Effector CD4-positive, alpha-beta T cell (primary cell): ENCODE data around the gene NFU1.
"Not testable (repeated sequence)": the region's sequence is repeated elsewhere in the genome, so short reads cannot be mapped to it uniquely, and the experiment has no call there.

ENCODE experiments used
- DNase-seq: peaks from one replicate; pipeline ENCODE4 v3.0.0-alpha.2; 2020

The NFU1 gene

DNA sequence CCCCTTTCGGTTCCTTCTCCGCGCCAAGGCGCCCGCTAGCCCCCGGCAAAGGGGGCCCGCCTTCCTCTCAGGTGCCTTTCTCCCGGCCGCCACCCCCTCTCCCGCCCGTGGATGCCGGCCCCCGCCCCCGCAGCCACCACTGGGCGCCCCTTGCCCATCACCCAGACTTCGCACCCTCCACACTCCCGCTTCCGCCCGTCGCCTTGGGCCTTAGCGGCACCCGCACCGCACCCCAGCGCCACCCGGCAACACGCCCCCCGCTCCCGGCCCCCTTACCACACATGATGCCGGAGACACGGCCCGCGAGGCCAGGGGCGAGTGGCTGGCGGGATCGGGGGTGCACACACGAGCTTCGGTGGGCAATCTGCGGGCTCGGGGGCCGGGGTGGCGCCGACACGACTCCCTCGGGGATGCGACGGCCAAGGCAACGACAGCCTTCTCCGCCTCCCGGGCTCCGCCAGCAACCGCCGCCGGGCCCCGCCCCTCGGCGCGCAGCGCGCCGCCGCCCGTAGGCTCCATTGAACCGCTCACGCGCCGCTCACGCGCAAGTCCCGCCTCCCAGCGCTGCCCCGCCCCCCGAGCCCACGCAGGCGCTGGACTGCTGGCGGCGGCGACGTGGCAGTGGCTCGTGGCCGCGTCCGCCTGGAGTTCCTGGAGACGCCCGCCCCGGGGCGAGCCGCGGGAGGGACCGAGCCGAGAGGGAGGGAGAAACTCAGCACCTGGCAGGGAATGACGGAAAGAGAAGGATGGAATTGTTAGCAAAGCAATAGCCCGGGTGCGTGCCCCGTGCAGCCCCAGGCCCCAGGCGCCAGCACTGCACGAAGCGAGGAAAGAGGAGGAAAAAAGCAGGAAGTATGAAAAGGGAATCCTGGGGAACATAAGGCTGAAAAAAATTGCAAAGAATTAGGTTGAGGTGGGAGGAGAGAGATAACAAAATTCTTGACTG lies 50.2 kb downstream of the NFU1 start, which contains the start of gene GFPT1:
GFPT1 (minus strand) TSS at position 439 of the 946 bp plus-strand sequence; CDS start at position 283, 156 bp downstream.
- DNase-seq, result peak; percentile 87

DNA sequence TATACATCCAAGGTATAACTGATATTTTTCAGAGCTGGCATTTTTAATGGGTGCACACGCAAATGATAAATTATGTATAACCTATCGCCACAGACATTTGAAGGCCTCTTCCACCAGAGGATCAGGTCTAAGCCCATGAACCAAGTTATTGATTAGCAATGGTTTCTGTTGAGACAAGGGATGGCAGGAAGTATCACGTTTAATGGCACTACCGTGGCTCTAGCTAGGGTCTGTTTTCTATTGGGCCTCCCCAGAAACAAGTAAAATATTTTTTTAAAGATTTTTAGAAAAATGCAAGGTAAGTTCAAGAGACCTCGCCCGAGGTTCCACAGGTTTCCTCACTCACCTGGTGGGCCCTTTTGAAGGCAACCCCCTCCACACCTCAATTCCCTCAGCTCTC lies 50.9 kb downstream of the NFU1 start:
- DNase-seq, result no peak

DNA sequence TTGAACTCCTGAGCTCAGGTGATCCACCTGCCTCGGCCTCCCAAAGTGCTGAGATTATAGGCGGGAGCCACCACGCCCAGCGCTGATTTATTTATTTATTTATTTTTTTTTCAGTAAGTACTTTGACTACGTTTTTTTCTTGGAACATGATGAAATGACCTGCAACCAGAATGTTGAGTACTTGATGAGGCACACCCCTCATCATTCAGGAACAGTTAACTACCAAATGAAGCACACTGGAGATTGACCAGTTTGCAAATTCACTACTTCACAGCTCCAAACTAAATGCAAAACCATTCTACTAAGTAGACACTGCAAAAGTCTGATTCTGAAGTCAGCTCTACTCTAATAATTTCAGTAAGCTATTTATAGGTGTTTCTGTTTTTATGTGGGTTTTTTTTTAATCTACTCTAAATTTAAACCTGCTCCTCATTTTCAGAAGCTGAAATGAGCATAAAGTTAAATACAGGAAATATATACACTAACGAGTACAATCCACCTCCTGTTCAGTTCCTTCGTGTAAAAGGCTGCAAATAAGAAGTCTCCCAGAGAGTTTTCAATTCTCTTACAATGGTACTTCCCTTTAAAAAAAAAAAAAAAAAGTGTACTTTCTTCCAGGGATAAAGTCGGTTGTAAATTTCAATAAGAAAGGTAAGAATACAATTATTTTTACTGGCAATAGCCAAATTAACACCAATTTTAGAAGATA lies 51.6 kb downstream of the NFU1 start:
- DNase-seq, result no peak

DNA sequence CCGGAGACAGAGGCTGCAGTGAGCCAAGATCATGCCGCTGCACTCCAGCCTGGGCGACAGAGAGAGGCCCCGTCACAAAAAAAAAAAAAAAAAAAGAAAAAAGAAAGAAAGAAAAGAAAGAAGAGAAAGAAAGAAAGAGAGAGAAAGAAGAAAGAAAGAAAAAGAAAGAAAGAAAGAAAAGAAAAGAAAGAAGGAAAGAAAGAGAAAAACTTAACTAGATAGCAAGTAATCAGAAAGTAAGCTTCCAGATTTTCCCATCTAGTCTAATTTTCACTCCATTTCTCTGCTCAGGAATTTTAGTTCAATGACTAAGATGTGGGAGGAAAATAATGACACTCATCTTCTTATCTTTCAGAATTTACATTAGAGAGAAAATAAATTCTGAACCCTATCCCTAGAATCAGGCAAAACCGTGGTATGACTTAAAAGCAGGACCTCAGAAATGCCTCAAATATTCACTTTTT lies 52.6 kb downstream of the NFU1 start:
- DNase-seq, result no peak

DNA sequence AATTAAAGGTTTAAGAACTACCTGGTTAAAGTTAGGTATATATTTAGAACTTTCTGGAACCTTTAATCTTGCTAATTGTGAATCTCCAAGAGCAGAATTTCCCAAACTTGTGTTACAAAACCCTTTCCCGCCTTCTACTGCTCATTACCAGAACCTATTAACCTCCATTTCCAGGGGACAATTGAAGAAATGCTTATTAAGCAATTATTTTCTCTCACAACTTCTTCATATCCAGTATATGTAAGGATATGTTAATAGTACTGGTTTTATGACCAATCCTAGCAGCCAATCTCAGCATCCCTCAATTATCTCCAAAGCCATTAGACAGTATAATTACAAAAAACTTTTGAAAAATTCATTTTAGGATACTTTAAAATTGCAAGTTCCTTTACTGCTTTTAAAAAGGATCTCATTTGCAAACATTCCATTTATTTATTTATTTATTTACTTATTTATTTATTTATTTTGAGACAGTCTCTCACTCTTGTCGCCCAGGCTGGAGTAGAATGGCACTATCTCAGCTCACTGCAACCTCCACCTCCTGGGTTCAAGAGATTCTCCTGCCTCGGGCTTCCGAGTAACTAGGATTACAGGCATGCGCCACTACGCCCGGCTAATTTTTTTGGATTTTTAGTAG lies 53.9 kb downstream of the NFU1 start:
- DNase-seq, result no peak

DNA sequence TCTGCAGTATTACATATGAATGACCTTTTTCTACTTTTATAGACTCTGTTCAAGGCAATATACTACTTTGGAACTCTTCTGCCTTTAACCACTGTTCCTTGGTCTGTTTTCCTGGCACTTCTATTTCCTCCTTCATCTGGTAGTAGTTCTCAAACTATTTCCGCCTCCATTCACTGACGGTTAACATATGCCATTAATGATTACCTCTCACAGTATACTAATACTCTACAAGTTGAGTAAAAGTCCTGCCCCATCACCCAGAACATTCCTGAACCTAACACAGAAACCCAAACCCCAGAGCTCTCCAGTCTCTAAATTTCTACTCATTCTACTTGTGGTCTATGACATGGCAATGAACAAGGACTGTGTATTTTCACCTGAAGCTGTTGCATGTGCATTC lies 54.7 kb downstream of the NFU1 start:
- DNase-seq, result no peak

DNA sequence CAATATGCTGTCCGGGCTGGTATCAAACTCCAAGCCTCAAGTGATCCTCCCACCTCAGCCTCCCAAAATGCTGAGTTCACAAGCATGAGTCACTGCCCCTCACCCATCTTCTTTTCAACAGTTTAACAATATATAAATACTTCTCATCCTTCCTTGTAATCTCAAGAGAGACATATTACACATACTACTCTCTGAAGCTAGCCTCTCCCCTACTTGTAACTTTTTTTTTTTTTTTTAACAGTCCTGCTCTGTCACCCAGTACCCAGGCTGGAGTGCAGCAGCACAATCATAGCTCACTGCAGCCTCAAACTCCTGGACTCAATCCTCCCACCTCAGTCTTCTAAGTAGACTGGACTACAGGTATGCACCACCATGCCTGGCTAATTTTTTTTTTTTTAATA lies 55.9 kb downstream of the NFU1 start:
- no peak for DNase-seq

DNA sequence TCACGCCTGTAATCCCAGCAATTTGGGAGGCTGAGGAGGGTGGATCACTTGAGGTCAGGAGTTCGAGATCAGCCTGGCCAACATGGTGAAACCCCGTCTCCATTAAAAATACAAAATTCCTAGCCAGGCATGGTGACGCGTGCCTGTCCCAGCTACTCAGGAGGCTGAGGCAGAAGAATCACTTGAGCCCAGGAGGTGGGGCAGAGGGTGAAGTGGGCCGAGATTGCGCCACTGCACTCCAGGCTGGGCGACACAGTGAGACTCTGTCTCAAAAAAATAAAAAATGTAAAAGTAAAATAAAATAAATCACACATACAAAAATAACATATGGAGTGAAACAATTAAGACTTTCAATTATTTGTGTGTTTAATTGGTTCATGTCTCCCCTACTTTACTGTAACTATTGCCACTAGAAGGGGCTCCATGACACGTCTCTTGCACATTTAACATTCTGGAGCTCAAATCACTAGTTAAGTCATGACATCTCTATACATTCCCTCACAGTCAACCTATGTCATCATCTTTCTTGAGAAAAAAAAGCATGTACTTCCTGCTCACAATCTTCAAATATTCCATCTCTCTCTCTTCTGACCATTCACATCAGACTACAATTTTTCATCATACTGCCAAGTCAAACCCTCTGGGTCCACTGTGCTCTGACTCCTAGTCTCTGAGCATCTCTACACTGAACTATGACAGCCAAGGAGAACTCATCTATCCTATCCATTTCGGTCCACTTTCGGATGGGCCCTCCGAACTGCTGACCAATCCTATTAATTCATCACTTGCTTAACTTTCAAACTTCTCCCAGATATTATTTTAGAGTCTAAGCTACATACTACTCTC lies 56.9 kb downstream of the NFU1 start:
- no peak for DNase-seq

DNA sequence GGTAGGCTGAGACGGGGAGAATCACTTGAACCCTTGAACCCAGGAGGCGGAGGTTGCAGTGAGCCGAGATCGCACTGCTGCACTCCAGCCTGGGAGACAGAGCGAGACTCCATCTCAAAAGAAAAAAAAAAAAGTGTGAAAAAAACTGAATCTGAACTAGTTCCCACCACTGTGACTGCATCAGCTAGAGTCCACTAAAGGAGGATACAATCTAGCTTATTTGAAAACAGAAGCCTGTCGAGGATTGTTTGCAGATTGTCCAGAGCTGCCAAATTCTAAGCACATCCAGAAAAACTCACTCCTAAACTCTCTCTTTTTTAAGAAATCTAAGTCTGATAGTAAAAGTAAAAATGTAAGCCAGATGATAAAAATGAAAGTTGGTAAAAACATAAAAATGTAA lies 60.8 kb downstream of the NFU1 start:
- no peak for DNase-seq

DNA sequence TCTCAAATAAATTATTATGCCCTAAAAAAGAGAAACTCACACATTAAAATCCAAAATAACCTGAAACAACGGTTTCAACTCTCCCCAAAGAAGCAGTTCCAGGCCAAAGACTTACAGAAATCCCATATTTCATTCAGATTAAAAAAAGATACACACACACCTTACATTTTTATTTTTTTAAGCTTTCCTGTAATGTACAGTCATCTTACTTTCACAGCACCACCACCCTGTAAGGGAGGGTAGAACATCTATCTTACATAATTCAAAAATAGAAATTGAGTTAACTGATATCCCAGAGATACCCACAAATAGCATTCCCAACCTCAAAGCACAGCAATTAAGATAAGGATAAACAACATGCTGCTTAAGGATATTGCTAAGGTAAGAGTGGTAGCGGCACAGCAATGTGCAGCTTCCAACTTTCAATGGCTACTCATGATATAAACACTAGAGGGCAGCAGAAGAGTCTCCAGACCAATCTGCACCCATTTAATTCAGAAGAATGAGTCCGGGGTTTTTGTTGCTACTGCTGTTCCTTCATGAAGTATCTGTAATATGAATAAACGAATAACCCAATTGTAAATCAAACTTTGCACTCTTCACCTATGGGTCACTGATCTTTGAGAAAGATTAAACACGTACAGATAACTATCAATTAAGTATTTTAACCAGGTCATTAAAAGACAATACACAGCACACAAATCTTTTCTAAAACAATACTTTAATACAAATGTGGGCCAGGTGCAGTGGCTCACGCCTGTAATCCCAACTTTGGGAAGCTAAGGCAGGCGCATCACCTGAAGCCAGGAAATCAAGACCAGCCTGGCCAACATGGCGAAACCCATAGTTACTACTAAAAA lies 61.5 kb downstream of the NFU1 start:
- no peak for DNase-seq

DNA sequence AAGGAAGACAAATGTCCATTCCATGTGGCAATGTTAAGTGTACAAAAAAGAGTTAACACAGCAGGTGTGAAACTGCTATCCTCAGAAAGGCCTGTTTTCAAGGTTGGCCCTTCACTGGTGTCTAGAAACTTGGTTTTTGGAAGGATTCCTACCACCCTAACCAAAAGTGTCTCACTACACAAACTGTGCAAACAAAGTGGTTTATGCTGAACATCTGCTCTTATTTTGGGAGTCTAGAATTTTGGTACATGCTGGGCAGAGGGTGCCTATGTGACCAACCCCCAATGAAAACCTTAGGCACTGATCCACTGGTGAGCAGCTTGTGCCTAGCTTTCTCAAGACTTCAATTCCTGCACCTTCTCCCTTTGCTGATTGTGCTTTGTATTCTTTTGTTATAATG lies 64.5 kb downstream of the NFU1 start:
- no peak for DNase-seq

DNA sequence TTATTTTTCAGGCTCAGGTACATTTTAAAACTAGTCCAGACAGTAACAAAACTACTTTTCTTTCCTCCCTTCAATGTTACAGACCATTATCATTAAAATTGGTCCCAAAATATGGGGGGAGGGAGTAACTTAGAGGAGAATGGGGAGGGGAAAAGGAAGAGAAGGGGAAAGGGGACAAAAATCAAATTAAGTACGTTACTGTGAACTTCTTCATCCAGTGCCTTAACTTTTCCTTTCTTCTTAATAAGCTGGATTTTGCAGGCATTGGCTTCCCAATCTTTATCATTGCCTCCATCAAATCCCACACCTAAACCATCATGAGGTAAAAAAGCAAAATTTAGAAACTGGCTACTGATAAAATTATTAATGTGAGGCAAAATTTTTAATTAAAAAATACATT lies 67.4 kb downstream of the NFU1 start:
- DNase-seq, result no peak

DNA sequence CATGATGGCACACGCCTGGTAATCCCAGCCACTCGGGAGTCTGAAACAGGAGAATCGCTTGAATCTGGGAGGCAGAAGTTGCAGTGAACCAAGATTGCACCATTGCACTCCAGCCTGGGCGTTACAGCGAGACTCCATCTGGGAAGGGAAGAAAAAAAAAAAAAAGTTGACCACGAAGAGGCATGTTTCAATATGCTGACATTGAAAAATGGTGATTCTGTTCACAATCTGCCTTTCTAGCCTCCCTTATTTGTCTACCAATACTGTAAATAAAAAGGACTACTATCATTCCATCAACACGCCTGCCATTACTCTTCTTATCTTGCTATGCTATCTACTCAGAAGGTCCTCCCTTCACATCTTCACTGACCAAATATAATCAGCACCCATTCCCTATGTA lies 68.6 kb downstream of the NFU1 start:
- no peak for DNase-seq

DNA sequence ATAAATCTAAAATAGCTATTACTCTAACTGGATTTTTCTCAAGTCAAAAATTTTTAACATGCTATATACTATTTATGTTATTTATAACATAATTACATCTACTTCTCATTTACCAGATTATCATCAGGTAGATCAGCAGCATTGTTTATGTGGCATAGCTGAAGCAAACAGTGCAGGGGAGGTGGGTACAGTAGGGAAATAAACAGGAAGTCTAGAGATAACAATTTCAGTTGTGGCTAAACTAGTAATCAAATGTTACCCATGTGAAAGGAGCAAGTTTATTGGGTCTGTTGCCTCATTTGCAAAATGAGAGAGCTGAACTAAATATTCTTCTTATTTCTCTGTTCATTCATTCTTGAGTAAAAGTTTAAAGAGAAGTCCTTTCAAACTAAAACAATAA lies 77.9 kb downstream of the NFU1 start:
- no peak for DNase-seq

DNA sequence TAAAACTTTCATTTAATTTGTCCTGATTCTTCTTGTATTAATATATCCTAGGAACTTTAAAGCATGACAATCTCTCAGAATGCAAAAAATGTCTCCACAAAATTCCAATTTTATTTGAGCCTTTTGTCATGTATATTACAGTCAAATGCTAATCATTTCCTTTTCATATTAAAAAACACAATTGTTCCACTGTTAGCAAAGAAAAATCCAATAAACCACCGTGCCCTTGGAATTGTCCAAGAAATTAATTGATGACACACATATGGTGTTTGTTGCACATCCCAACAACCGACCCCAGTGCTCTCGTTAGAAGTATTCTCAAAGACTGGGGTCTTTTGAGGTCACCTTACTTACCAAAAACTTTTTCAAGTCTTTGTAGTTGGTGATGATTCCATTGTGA lies 78.3 kb downstream of the NFU1 start:
- DNase-seq, result no peak

DNA sequence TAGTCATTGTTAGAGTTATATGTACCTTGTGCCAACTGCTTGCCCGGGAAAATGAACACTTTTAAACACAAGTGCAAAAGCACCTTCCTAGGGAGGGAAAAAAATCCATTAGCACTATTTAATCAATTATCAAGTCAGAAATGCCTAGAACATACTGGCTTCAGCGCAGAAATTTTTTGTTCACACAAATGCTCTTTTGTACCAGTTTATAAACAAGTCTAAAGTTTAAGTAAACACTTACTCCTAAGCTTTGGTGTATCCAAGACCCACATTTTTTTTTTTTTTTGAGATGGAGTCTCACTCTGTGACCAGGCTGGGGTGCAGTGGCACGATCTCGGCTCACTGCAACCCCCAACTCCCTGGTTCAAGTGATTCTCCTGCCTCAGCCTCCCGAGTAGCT lies 80.8 kb downstream of the NFU1 start:
- DNase-seq, result no peak

DNA sequence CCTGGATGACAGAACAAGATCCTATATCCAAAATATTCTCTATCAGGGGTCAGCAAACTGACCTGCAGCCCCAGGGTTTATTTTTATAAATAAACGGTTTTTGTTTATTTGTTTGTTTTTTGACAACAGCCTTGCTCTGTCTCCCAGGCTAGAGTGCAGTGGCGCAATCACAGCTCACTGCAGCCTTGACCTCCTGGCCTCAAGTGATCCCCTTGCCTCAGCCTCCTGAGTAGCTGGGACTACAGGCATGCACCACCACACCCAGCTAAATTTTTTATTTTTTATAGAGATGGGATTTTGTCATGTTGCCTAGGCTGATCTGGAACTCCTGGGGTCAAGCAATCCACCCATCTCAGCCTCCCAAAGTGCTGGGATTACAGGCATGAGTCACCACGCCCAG lies 82.3 kb downstream of the NFU1 start:
- not testable (repeated sequence) for DNase-seq

DNA sequence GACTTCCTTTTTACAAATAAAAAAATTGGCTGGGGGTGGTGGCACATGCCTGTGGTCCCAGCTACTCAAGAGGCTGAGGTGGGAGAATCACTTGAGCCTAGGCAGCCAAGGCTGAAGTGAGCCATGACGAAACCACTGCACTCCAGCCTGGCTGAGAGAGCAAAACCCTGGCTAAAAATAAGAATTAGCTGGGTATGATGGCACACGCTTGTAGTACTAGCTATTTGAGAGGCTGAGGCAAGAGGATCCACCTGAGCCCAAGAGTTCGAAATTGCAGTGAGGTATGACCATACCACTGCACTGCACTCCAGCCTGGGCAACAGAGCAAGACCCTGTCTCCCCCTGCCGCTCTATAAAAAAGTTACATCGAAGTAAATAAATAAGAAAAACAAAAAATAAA lies 83.9 kb downstream of the NFU1 start:
- DNase-seq, result no peak

DNA sequence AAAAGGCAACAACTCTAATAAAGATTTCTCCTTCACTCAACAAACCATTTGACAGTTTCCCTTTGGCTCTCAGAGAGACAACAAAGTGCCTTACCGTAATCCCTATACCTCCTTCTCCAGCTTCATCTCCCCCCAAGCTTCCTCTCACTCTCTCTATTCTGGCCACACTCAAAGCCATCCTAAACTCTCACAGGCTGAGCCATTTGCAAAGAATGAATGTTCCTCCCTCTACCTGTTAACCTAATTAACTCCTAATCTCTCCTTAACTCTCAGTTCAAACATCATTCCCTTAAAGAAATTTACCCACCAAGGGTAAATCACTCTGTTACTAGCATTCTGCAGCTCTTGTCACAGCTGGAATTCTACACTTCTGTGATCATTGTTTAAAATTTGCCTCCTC lies 88.5 kb downstream of the NFU1 start:
- no peak for DNase-seq
